GM12872 (cell line): ENCODE results near the gene NTF3.

Experiments
- TF ChIP-seq, protein P1 (sequence below): IDR thresholded peaks from 3 replicates; pipeline ENCODE4 v1.5.1; 2011; ENCODE audit warnings: low read depth, mild to moderate bottlenecking, low read length, moderate library complexity; ENCODE audit not compliant: insufficient read depth

Gene NTF3

DNA sequence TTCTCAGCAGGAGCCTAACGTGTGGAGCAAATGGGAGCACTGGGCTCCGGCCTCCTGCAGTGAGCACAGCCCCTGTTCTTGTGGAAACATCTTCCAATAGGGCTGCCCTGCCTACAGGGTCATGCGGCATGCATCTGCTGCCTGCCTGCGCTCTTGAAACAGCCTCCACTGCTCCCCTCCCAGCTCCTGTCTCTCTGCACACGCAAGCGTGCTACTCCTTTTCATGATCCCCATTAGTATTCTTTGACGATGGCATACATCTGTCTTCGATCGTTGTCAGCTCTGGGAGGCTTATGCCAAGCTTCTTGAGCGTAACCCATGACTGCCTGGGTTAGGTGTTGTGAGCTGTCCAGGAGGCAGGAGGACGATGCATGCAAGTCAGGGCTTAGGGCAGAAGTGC lies 23.1 kb downstream of the NTF3 start:
- TF ChIP-seq, protein P1, sequence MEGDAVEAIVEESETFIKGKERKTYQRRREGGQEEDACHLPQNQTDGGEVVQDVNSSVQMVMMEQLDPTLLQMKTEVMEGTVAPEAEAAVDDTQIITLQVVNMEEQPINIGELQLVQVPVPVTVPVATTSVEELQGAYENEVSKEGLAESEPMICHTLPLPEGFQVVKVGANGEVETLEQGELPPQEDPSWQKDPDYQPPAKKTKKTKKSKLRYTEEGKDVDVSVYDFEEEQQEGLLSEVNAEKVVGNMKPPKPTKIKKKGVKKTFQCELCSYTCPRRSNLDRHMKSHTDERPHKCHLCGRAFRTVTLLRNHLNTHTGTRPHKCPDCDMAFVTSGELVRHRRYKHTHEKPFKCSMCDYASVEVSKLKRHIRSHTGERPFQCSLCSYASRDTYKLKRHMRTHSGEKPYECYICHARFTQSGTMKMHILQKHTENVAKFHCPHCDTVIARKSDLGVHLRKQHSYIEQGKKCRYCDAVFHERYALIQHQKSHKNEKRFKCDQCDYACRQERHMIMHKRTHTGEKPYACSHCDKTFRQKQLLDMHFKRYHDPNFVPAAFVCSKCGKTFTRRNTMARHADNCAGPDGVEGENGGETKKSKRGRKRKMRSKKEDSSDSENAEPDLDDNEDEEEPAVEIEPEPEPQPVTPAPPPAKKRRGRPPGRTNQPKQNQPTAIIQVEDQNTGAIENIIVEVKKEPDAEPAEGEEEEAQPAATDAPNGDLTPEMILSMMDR, result no peak

DNA sequence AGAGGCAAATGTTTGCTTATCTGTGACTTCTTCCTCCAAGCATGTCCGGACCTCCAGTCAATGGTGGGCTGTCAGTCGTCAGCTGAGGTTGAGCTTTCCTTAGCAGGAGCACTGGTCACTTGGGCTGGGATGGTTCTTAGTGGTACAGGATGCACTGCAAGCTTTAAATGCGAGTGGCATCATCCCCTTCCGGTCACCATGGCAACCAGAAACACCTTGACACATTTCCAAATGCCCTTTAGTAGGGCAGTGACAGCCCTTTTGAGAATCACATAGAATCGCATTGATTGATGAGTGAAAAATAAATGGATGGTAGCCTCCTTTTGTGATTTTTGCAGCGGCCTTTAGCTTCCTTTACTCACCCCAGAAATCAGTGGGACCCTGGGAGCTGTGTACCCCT lies 24.1 kb downstream of the NTF3 start:
- TF ChIP-seq, protein P1, result no peak

DNA sequence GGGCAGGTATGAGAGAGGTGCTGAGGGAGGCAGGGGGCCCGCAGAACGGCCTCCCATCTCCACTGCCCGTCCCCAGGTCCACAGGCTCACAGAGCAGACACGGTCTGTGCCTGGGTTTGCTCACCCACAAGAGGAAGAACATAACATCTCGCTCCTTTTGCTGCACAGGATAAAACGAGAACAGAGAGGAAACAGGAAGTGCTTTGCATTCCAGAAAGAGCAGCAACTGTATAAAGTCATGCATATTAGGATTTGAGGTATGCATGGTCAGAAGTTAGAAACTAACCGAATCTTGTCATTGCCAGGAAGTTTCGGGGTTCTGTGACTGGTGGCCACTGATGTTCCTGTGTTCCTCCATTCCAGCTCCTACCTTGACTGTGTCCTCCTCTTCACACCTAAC lies 25.0 kb downstream of the NTF3 start:
- TF ChIP-seq, protein P1, result no peak

DNA sequence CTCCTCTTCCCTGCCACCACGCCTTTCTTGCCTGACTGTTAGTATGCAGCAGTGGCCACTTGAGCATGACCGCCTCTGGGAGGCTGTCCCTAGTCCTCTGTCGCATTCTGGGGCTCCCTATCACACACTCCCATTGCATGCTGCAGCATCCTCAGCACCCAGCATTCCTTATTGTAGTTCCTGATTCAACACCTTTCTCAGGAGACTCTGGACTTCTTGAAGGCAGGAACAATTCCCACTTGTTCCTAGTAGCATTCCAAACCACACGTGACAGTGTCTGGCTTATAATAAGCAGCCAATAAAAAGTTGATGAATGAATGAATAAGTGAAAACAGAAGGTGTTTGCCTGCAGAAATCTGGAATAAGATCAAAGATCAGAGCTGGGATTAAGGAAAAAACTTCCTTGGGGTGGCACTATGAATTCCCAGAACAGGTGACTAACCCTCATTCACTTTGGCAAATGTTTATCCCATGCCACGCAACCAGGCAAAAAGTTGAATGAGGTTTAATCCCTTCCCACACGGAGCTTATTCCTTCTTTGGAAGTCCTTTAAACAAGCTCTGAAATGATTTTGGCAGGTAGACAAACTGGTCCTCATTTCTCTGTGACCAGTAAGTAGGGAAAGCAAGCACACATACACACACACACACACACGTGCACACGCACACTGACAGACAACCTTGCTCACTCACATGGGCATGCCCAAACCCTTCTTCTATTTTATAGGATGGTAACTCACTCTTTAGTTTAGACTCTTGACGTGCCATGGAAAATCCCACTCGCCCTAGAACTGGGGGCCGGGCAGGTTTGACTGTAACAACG lies 26.5 kb downstream of the NTF3 start:
- TF ChIP-seq, protein P1, result no peak

DNA sequence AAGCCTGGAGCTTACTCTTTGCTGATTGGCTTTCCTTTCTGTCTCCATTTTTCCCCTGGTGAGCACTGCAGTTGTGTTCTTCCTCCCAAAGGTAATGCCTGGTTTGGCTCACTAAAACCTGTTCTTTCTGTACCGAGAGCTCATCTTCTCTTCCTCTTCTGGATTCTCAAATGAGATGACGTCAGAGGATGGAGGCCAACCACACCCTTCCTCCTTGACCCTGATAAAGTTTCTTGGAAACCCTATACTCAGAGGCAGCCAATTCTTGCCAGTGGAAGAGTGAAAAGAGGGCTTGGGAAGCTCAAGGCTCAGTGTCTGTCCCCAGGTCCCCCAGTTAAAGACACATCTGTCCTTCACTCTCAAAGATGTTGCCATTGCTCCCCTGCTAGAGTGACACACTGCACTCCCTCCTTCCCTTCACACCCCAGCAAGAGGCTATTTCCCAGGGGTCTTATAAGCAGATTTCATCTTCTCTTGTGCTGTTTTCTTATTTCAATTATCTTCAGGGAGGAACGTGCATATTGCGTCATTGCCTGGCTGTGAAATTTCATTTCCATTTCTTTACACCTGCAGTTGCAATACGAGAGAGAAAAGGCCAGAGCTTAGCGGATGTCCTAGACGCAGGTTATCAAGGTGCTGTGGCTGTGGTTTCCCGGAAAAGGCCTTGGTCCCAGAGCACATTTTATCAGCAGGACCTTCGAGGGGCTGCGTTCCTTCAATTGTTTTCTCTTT lies 27.3 kb downstream of the NTF3 start:
- TF ChIP-seq, protein P1, result no peak

DNA sequence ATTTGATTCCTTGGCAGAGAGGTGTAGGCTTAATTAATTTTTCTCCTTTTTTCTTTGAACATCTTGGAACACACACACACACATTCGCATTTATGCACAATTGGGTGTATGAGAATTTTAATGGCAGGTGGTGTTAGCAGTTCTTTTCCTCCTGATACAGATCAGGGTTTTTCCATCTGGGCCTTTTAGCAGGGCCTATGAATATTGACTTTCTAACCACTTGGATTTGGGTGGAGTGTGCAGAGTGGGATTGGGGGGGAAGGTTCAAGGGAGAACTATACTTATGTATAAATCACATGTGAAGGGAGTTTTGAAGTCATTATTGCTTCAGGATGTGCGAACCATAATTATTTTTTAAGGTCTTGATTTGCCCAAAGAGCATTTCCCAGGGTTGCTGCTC lies 28.9 kb downstream of the NTF3 start:
- TF ChIP-seq, protein P1, result no peak

DNA sequence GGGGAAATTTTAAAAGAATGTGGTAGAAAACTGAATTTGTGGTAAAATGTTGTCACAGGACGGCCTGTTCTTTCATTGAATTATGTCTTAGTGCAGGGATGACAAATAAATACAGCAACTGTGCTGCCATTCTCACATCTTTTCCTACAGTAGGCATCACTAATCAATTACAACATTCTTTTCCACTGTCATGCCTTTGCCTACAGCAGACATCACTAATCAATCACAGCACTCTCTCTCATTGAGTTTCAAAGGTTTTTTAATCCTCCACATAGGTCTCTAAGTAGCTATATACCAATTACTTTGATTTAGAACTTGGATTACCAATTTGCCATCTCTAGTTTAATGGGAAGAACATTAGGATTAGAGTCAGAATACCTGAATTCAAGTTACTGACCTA lies 30.1 kb downstream of the NTF3 start:
- TF ChIP-seq, protein P1, result no peak
